ENCODE results near the gene MAPK9.
A peak's percentile ranks its signal among the peaks of the same experiment; 100 is the strongest.

Gene MAPK9

DNA sequence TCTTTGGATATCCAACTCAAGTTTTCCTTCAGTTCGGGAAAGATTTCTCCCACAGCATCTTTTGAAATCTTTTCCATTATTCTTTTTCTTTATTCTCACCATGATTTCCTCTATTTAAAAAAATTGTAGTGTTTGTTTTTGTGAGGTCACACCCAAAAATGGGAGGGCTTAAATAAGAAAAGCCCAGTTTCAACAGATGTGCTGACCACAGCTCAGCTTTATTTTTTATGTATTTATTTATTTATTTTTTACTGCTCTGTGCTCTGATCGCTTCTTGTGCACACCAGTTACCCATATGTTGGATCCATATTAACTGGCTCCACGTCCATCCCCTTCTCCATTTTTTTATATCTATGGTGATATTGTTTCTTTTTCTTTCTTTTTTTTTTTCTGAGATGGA lies 41.0 kb upstream of the MAPK9 start:
- TF ChIP-seq TAF1 (IDR thresholded peaks at IDR 0.05; ENCODE audit: borderline replicate concordance, low read depth, low read length) = no peak
- TF ChIP-seq POLR2AphosphoS5 (IDR thresholded peaks at IDR 0.05; ENCODE audit: low read depth, low read length) = no peak
- no peak for TF ChIP-seq POLR2A (IDR thresholded peaks at IDR 0.05; ENCODE audit: low read depth, low read length)
- DNase-seq (ENCODE audit: insufficient read length) = no peak
- no peak for FAIRE-seq

DNA sequence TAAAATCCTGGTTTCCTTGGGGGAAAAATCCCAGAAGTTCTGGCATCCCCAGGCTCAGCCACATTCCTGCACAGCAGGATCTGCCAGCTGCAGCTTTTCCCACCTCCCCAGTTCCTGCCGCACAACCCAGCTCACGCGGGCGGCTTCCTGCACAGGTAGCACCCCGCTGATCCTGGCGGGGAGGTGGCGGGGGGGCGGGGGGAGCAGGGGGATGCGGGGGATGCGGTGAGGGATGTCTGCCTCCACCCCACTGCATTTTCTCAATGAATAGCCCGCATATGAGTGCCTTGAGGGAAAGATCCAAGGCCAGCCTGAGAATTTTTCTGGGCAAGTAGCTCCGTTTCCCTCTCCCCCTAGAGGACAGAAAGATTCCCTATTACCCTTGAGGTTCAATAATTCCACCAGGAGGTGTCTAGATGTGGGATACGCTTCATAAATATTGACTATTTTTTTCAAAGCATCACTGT lies 40.2 kb upstream of the MAPK9 start:
- FAIRE-seq (no peak), DNase-seq (ENCODE audit: insufficient read length) (no peak)
- TF ChIP-seq POLR2A (IDR thresholded peaks at IDR 0.05; ENCODE audit: low read depth, low read length) (no peak), TAF1 (IDR thresholded peaks at IDR 0.05; ENCODE audit: borderline replicate concordance, low read depth, low read length) (no peak), POLR2AphosphoS5 (IDR thresholded peaks at IDR 0.05; ENCODE audit: low read depth, low read length) (no peak)

DNA sequence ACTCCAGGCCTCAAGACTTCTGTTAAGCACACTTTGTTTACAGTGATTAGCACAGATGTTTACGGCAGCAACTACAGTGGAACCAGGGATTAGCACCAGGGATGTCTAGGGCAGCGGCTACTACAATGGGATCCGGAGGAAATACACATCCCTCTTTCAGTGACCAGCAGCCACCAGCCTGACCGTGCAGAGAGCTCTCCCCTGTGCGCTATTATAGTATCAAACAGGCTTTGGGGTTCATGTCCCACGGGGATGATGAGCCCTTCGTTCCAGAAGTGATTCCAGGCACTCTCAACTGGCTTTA lies 39.7 kb upstream of the MAPK9 start:
- TF ChIP-seq POLR2AphosphoS5 (IDR thresholded peaks at IDR 0.05; ENCODE audit: low read depth, low read length) (no peak), TAF1 (IDR thresholded peaks at IDR 0.05; ENCODE audit: borderline replicate concordance, low read depth, low read length) (no peak), POLR2A (IDR thresholded peaks at IDR 0.05; ENCODE audit: low read depth, low read length) (no peak)
- FAIRE-seq (no peak), DNase-seq (ENCODE audit: insufficient read length) (no peak)

DNA sequence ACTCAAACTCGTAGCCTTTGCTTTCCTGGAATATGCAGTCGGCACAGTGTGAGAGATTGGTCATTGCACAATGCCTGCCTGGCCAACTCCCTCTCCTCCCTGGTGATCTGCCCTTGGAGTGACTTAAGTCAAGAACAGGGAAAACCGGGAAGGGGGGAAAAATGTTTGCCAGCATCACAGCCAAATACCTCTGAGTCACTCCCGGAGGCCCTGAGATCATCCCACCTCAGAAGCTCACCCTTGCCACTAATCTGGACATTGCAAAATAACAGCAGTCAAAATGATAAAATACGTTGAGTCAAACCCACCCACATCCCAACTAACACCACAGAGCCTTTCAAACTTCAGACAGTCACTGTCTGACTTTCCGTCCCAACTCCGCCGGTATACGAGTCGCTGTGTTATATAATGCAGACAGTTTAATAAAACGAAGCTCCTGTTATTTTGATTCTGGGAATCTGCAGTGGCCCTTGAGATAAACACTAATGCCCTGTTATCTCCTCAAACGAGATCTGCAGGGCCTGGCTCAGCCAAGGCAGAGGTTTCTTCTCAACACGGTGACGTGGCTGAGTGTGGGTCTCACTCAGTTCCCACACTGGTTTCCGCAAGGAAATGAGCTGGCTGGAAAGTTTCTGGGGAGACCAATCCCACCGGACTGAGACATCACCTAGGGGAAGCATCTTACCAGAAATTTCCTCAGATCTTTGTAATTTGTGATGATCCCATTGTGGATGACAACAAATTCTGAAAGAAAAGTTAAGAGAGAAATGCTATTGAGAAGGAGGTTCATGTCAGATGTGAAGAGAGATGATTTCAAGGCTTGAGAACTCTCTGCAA lies 39.1 kb upstream of the MAPK9 start:
- FAIRE-seq = no peak
- DNase-seq (ENCODE audit: insufficient read length) = no peak
- TF ChIP-seq POLR2A (IDR thresholded peaks at IDR 0.05; ENCODE audit: low read depth, low read length) (no peak), TAF1 (IDR thresholded peaks at IDR 0.05; ENCODE audit: borderline replicate concordance, low read depth, low read length) (no peak), POLR2AphosphoS5 (IDR thresholded peaks at IDR 0.05; ENCODE audit: low read depth, low read length) (no peak)

DNA sequence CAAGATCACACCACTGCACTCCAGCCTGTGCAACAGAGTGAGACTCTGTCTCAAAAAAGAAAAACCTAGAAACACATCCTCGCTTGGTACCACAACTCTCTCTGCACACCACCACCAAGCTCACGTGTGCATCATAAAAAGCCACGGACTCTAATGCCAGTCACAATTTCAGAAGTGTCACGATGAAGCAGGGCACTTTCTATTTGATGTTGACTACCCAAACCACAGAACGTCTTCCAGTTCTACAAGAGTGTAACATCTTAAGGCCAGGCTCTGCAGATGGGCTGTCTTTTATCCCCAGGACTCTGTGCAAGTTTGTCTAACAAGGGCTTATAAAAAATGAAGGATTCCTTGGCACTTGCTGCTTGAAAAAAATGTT lies 38.4 kb upstream of the MAPK9 start:
- FAIRE-seq (no peak), DNase-seq (ENCODE audit: insufficient read length) (no peak)
- TF ChIP-seq POLR2AphosphoS5 (IDR thresholded peaks at IDR 0.05; ENCODE audit: low read depth, low read length) = no peak
- TF ChIP-seq POLR2A (IDR thresholded peaks at IDR 0.05; ENCODE audit: low read depth, low read length) = no peak
- TF ChIP-seq TAF1 (IDR thresholded peaks at IDR 0.05; ENCODE audit: borderline replicate concordance, low read depth, low read length) = no peak

DNA sequence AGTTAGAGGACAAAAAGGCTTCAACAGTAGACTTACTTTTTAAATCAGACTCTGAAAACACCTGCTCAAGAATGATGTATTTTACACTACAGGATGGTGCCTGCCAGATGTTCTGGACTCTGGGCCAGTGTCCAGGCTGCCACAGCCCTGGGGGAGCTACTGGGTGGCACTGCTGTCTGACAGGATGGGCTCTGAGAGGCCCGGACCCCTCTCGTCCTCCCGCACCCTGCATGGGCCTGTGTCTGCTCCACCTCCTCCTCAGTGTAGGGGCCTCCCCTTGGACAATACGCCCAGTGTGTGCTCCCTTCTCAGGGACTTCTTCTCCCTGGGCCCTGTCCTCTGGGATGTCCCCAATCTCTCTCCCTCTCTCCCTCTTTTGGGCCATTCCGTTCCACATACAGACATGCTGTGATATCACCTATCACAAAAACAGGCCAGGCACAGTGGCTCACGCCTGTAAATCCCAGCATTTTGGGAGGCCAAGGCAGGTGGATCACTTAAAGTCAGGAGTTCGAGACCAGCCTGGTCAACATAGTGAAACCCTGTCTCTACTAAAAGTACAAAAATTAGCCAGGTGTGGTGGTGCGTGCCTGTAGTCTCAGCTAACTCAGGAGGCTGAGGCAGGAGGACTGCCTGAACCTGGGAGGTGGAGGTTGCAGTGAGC lies 37.9 kb upstream of the MAPK9 start:
- DNase-seq (ENCODE audit: insufficient read length) (no peak), FAIRE-seq (no peak)
- TF ChIP-seq POLR2A (IDR thresholded peaks at IDR 0.05; ENCODE audit: low read depth, low read length) (no peak), TAF1 (IDR thresholded peaks at IDR 0.05; ENCODE audit: borderline replicate concordance, low read depth, low read length) (no peak), POLR2AphosphoS5 (IDR thresholded peaks at IDR 0.05; ENCODE audit: low read depth, low read length) (no peak)

- DNase-seq (ENCODE audit: insufficient read length) (no peak), FAIRE-seq (no peak)
- no peak for TF ChIP-seq POLR2A (IDR thresholded peaks at IDR 0.05; ENCODE audit: low read depth, low read length)
- no peak for TF ChIP-seq TAF1 (IDR thresholded peaks at IDR 0.05; ENCODE audit: borderline replicate concordance, low read depth, low read length)
- no peak for TF ChIP-seq POLR2AphosphoS5 (IDR thresholded peaks at IDR 0.05; ENCODE audit: low read depth, low read length)
Observed at GRCh38 chr5:180329138-180329435, 37.2 kb upstream of the MAPK9 start.

GRCh38 chr5:180328296-180329137 lies 36.6 kb upstream of the MAPK9 start:
- TF ChIP-seq POLR2AphosphoS5 (IDR thresholded peaks at IDR 0.05; ENCODE audit: low read depth, low read length) (no peak), TAF1 (IDR thresholded peaks at IDR 0.05; ENCODE audit: borderline replicate concordance, low read depth, low read length) (no peak), POLR2A (IDR thresholded peaks at IDR 0.05; ENCODE audit: low read depth, low read length) (no peak)
- FAIRE-seq = peak; percentile 61
- peak; percentile 74 for DNase-seq (ENCODE audit: insufficient read length)

GRCh38 chr5:180326989-180327565 lies 35.2 kb upstream of the MAPK9 start:
- TF ChIP-seq TAF1 (IDR thresholded peaks at IDR 0.05; ENCODE audit: borderline replicate concordance, low read depth, low read length) = no peak
- TF ChIP-seq POLR2AphosphoS5 (IDR thresholded peaks at IDR 0.05; ENCODE audit: low read depth, low read length) = no peak
- TF ChIP-seq POLR2A (IDR thresholded peaks at IDR 0.05; ENCODE audit: low read depth, low read length) = no peak
- no peak for DNase-seq (ENCODE audit: insufficient read length)
- FAIRE-seq = no peak

DNA sequence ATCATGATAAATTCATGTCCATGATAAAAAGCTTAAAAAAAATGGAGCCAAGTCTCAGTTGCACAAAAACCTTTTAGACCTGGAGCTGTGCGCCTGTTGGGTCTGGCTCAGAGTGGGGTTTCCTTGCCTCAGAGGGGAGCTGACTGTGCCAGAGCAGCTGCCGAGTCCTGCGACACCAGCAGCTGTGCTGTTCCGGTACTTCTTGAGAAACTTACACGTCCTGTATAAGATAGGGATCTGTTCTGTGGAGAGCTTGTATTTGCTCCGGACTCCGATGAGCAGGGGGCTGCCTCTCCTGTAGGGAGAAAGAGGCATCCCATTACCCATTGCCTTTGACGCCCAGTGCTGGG lies 32.7 kb upstream of the MAPK9 start:
- FAIRE-seq (no peak), DNase-seq (ENCODE audit: insufficient read length) (no peak)
- TF ChIP-seq POLR2AphosphoS5 (IDR thresholded peaks at IDR 0.05; ENCODE audit: low read depth, low read length) (no peak), POLR2A (IDR thresholded peaks at IDR 0.05; ENCODE audit: low read depth, low read length) (no peak), TAF1 (IDR thresholded peaks at IDR 0.05; ENCODE audit: borderline replicate concordance, low read depth, low read length) (no peak)

DNA sequence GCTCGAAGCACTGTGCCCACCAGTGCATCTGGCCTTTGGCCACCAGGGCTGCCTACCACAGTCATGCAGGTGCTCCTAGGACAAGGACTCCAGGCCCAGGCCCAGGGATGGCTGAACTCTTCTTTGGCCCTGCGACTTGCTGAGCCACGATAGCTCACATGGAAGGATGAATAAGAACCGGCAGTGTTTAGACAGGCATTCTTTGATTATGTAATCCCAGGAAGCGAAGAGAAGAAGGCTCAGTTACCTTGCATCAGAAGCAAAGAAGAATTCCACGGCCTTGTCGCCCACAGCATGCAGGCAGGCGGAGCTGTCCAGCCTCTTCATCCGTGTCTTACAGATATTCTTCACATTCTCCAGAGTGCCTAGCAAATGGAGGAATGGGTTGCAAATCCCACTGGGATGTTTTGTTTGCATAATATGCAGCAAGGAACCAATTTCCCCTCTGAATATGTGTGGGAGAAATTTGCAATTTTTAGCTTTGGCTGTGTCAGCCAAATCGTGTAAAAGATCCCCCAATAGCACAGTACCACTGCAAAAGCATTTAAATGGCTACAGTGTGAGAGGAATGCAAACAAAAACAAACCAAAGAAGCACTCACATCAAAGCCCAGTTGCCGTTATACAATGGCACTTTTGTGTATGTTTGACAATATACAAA lies 32.2 kb upstream of the MAPK9 start:
- no peak for DNase-seq (ENCODE audit: insufficient read length)
- TF ChIP-seq TAF1 (IDR thresholded peaks at IDR 0.05; ENCODE audit: borderline replicate concordance, low read depth, low read length) (no peak), POLR2A (IDR thresholded peaks at IDR 0.05; ENCODE audit: low read depth, low read length) (no peak), POLR2AphosphoS5 (IDR thresholded peaks at IDR 0.05; ENCODE audit: low read depth, low read length) (no peak)
- FAIRE-seq = no peak

All from GM12892 (cell line).